Neutrophil (primary cell): ENCODE measurements around the gene SERPINB10.
A peak's percentile ranks its signal among the peaks of the same experiment; 100 is the strongest.

Source experiments
- H3K27ac ChIP-seq: fragments of 200-600 bp; sonication (generic); 2 replicates; pipeline ENCODE4 v1.5.1; 2016; ENCODE audit warnings: mild to moderate bottlenecking, moderate library complexity
- H3K27me3 ChIP-seq: fragments of 200-600 bp; sonication (generic); 2 replicates; pipeline ENCODE4 v1.6.0; 2016; ENCODE audit warnings: mild to moderate bottlenecking
- H3K36me3 ChIP-seq: fragments of 200-600 bp; sonication (generic); 2 replicates; pipeline ENCODE4 v1.5.1; 2017
- H3K4me1 ChIP-seq, 2 experiments: fragments of 200-600 bp in 1 of 2; sonication (generic) in 1 of 2; 1 replicate in 1 of 2; 2 replicates in 1 of 2; pipeline versions ENCODE4 v1.5.1 to v1.6.1; 2013 to 2016; ENCODE audit warnings: low read depth in 1 of 2, low read length in 1 of 2, mild to moderate bottlenecking in 1 of 2, moderate library complexity in 1 of 2; ENCODE audit not compliant: control insufficient read depth in 1 of 2, insufficient read depth in 1 of 2
- H3K4me3 ChIP-seq, 2 experiments: fragments of 200-600 bp in 1 of 2; sonication (generic) in 1 of 2; 1 replicate in 1 of 2; 2 replicates in 1 of 2; pipeline ENCODE4 v1.5.1; 2013 to 2016; ENCODE audit warnings: low read depth in 1 of 2, low read length in 1 of 2, mild to moderate bottlenecking in 1 of 2, moderate library complexity in 1 of 2
- H3K9me3 ChIP-seq: fragments of 200-600 bp; sonication (generic); 2 replicates; pipeline ENCODE4 v1.5.1; 2016
- CTCF ChIP-seq: fragments of 200-600 bp; sonication (generic); IDR thresholded peaks from 2 replicates; pipeline ENCODE4 v1.5.1; 2016; ENCODE audit warnings: antibody characterized with exemption

Gene SERPINB10

GRCh38 chr18:63974991-63975390 is 67.2 kb downstream of the SERPINB10 start:
- H3K27ac ChIP-seq = peak overlapping the region; percentile 73
- peaks cover 44 to 46% of the 10 kb centered on the region in 2 experiments for H3K4me1 ChIP-seq
- H3K9me3 ChIP-seq = no peaks in the 10 kb centered on the region
- TF ChIP-seq CTCF = no peak
- H3K36me3 ChIP-seq = no peaks in the 10 kb centered on the region
- H3K27me3 ChIP-seq = no peaks in the 10 kb centered on the region
- H3K4me3 ChIP-seq = no peak overlapping the region

- no peaks in the 10 kb centered on the region for H3K9me3 ChIP-seq
- no peaks in the 10 kb centered on the region for H3K27me3 ChIP-seq
- no peak overlapping the region for H3K4me3 ChIP-seq
- TF ChIP-seq CTCF = no peak
- peaks cover 47 to 52% of the 10 kb centered on the region in 2 experiments for H3K4me1 ChIP-seq
- H3K36me3 ChIP-seq = no peaks in the 10 kb centered on the region
- H3K27ac ChIP-seq = peak overlapping the region; percentile 73
Measured at GRCh38 chr18:63975628-63976027, 67.9 kb downstream of the SERPINB10 start.

GRCh38 chr18:63977040-63977439 is 69.3 kb downstream of the SERPINB10 start:
- no peak for TF ChIP-seq CTCF
- H3K9me3 ChIP-seq = no peaks in the 10 kb centered on the region
- no peaks in the 10 kb centered on the region for H3K27me3 ChIP-seq
- H3K4me3 ChIP-seq = no peak overlapping the region
- H3K27ac ChIP-seq = no peak overlapping the region
- peaks cover 47 to 53% of the 10 kb centered on the region in 2 experiments for H3K4me1 ChIP-seq
- peaks cover 4% of the 10 kb centered on the region for H3K36me3 ChIP-seq

- H3K36me3 ChIP-seq = peaks cover 27% of the 10 kb centered on the region
- TF ChIP-seq CTCF = peak; percentile 84
- H3K27ac ChIP-seq = peak overlapping the region; percentile 56
- H3K9me3 ChIP-seq = no peaks in the 10 kb centered on the region
- H3K4me1 ChIP-seq = peaks cover 54 to 59% of the 10 kb centered on the region in 2 experiments
- H3K4me3 ChIP-seq = no peak overlapping the region
- no peaks in the 10 kb centered on the region for H3K27me3 ChIP-seq
Measured at GRCh38 chr18:63979409-63979920, 71.7 kb downstream of the SERPINB10 start.

GRCh38 chr18:63980027-63980426 is 72.3 kb downstream of the SERPINB10 start:
- Histone ChIP-seq H3K36me3 (peaks cover 28% of the 10 kb centered on the region), H3K27me3 (no peaks in the 10 kb centered on the region), H3K4me1 (peaks cover 49 to 54% of the 10 kb centered on the region in 2 experiments), H3K9me3 (no peaks in the 10 kb centered on the region), H3K4me3 (no peak overlapping the region), H3K27ac (peak overlapping the region; percentile 56)
- TF ChIP-seq CTCF = no peak
